Activated effector memory CD4-positive, alpha-beta T cell treated with Interleukin-2 at 50 U/mL for 16 hours (primary cell): ENCODE data around the gene DHRS2.

ENCODE experiments used
- DNase-seq: peaks from one replicate; pipeline ENCODE4 v3.0.0-alpha.2; 2020

DHRS2 gene

GRCh38 chr14:23613242-23614070, 22.7 kb upstream of the DHRS2 start:
- no peak for DNase-seq

- DNase-seq = no peak
Observed at GRCh38 chr14:23614395-23614828, 21.8 kb upstream of the DHRS2 start.

DNA sequence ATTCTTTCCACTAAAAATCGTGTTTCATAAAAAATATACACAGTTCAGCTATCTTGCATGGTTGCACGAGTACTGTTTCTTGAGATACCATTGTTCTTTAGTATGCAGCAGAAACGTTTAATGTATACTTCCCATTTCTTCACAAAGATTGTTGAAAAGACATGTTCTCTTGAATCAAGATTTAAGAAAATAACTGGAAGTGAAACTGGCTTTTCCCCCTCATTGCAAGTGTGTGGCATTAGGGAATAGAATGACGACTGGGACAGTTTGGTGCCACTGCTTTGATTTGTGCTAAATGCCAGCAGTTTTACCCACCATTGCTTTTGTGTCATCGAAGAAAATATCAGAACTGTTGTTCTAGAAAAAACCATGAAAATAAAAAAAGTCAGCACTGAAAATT, 20.3 kb upstream of the DHRS2 start:
- DNase-seq = no peak

DNA sequence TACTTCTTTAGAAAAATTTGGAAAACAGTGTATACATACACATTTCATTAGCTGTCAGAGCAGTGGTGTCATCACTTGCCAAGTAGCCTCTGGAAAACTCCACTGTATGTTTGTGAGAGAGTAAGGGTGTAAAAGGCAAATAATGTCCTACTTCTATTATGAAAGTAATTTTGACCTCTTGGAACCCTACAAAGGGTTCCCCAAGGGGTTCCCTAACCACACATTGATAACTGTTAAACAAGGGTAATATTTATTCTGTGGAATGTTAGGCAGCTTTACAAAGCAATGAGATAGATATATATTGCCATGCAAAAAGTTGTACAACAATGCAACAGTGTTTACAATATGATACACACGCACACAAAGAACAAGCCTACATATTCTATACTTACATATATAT, 18.6 kb upstream of the DHRS2 start:
- DNase-seq = no peak

GRCh38 chr14:23618415-23618988, 17.7 kb upstream of the DHRS2 start:
- DNase-seq = no peak

DNA sequence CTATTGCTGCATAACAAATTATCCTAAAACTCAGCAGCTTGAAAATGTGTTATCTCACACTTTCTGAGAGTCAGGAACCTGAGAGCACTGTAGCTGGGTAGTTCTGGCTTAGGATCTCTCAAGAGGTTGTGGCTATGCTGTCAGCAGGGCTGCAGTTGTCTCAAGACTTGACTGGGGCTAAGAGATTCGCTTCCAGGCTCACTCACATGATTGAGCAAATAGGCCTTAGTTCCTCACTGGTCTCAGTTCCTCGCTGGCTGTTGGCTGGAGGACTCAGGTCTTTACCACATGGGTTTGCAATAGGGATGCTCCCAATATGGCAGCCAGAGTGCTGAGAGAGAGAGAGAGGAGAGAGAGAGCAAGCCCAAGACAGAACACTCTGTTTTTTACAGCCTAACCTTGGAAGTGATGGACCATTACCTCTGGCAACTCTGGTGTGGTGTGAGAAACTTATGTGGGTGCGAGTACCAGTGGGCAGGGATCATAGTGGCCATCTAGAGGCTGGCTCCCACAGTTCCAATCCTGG, 15.9 kb upstream of the DHRS2 start:
- DNase-seq = no peak

GRCh38 chr14:23621204-23621931, 14.8 kb upstream of the DHRS2 start:
- no peak for DNase-seq

GRCh38 chr14:23621932-23622730, 14.0 kb upstream of the DHRS2 start:
- DNase-seq = no peak

- DNase-seq = no peak
Observed at GRCh38 chr14:23622990-23623389, 13.2 kb upstream of the DHRS2 start.

DNA sequence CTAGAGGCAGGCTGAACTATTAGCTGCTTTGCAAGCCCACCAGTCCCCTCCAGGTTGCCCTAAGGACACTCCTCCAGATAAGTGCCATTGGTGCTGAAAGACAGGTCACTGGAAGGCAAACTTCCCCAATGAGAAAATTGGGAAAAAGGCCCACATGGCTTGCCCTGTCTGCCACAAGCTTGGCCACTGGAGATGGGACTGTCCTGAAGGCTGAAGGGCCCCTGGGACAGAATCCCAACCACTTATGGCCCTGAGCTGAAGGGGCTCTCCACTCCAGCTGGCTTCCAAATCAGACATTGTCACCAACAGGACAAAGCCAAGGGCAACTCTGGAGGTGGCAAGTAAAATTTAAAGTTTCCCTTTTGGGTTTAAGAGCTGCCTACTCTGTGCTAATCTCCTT, 12.2 kb upstream of the DHRS2 start:
- no peak for DNase-seq

GRCh38 chr14:23624830-23625404, 11.2 kb upstream of the DHRS2 start:
- DNase-seq = no peak

- no peak for DNase-seq
Observed at GRCh38 chr14:23626946-23627345, 9.2 kb upstream of the DHRS2 start.

GRCh38 chr14:23627961-23628360, 8.2 kb upstream of the DHRS2 start:
- no peak for DNase-seq

- no peak for DNase-seq
Observed at GRCh38 chr14:23629204-23629603, 7.0 kb upstream of the DHRS2 start.

DNA sequence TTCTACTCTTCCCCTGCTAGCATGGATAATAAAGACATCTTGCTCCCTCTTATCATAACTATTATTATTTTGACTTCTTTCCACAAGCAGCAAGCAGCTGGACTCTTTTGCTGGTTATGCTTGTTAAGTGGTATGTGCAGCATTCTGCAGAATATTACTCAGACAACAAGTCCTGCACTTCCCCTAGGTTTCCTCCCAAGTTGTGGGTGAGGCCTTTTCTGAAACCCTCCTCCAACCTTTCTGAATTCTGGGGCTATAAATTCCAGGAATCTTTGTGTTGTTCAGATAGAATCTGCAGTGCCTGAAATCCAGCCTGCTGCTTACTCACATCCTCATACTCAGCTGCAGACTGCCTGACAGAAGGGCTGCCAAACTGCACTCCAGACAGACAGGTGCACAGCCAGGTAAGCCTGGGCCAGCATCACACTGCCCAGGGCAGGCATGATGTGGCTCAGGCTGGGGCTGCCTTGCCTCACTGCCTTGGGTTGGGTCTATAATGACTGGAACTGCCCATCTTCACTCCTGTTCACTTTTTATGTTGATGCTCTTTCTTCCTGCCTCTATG, 6.2 kb upstream of the DHRS2 start:
- DNase-seq = no peak

DNA sequence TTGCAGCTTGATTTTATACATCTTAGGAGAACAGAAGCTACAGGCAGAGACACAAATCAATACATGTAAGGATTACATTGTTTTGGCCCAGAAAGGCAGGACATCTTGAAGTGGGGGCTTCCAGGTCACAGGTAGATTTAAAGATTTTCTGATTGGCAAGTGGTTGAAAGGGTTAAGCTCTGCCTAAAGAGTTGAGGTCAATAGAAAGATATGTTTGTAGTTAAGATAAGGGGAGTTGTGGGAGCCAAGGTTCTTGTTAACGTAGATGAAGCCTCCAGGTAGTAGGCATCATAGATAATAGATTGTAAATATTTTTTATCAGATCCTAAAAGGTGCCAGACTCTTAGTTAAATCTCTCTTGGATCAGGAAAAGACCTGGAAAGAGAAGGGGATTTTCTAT, 5.5 kb upstream of the DHRS2 start:
- no peak for DNase-seq

DNA sequence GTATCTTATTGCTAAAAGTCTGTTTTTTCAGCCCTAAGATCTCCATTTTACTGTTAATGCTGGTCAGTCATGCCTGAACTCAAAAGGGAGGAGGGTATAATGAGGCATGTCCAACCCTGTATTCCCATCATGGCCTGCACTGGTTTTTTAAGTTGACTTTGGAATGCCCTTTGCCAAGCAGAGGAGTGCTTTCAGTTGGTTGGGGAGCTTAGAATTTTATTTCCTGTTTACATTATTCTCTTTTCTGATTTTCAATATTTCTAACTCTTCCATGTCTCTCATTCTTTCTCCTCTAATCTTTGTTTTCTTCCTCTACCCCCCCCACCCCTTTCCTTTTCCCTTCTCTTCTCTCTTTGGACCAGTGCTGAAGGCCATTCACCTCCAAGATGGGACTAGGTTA, 4.9 kb upstream of the DHRS2 start:
- no peak for DNase-seq

GRCh38 chr14:23631702-23632460, 4.3 kb upstream of the DHRS2 start:
- peak; percentile 57 for DNase-seq

GRCh38 chr14:23632461-23633159, 3.6 kb upstream of the DHRS2 start:
- no peak for DNase-seq

DNA sequence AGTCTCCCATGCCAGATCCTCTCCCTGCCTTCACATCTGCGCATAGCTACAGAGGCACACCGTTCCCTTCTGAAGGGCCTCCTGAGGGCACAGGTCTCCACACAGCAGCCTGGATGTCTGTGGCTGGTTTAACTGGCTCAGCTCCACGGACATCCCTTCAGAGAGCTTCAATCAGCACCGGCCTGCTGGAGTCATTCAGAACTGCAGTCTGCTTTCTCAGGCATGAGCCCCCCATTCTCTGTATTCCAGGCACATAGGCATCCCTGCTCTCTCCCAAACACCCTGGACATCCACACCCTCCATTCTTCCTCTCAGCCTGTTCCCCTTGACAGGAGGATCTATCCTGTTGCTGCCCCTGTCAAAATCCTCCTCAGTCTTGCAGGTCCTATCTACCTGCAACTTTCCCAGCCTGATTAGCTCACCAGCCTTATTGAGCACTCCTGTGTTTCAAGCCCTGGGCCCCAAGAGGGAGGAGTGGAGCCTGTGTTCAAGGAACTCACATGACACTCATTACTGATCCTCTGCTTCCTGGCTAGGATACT, 2.9 kb upstream of the DHRS2 start:
- DNase-seq = no peak
